GM12878 (cell line): ENCODE results near the gene TTR. TPM values are rescaled to one million over a fixed set of nuclear protein-coding genes. Genes with fewer than 3 reads are reported as not detected.

Experiments used
- ATAC-seq: fragments of 200-7000 bp; cut with Tn5 transposase; 3 replicates; pipeline ENCODE4 v1.9.1; 2020; ENCODE audit warnings: mild to moderate bottlenecking, moderate library complexity
- BruUV-seq: library from RNA; stranded (reverse); fragments of 400-500 nt; replicated peaks from 2 replicates; lab custom pipeline; 2021; lab: Mats Ljungman, UMichigan
- CTCF ChIA-PET: fragments of 300-600 bp; sonication (Branson Sonifier 250); formaldehyde crosslinking; extraction: SDS; loops from one replicate; lab custom pipeline; 2021; ENCODE audit warnings: inconsistent platforms; lab: Yijun Ruan, JAX
- POLR2A ChIA-PET: fragments of 350-600 bp; formaldehyde crosslinking; extraction: SDS; loops from one replicate; lab custom pipeline; 2021; ENCODE audit warnings: inconsistent platforms; lab: Charles Lee
- RAD21 ChIA-PET: fragments of 300-600 bp; sonication (Branson Sonifier 250); formaldehyde crosslinking; loops from one replicate; lab custom pipeline; 2023; ENCODE audit warnings: antibody characterized with exemption; ENCODE audit not compliant: unreplicated experiment; lab: Charles Lee
- SMC1A ChIA-PET: fragments of 300-600 bp; sonication (Branson Sonifier 250); formaldehyde crosslinking; loops from one replicate; lab custom pipeline; 2023; ENCODE audit not compliant: unreplicated experiment, uncharacterized antibody; lab: Charles Lee
- DNase-seq: peaks from one replicate; pipeline ENCODE4 v3.0.0-alpha.2; 2011; ENCODE audit warnings: low read depth, low spot score
- FAIRE-seq: peaks from 3 replicates; lab custom pipeline; 2011; peaks lifted over from hg19 to GRCh38; lab: Jason Lieb, UNC
- H2AFZ ChIP-seq: 2 replicates; pipeline ENCODE4 v1.6.0; 2011; ENCODE audit warnings: low read depth, low read length, control low read depth; ENCODE audit not compliant: control insufficient read depth
- H3K27ac ChIP-seq: 2 replicates; pipeline ENCODE4 v1.5.1; 2011; ENCODE audit warnings: control low read depth; ENCODE audit not compliant: control insufficient read depth, insufficient read depth
- H3K27me3 ChIP-seq, 2 experiments: replicated peaks in 1 of 2; 2 replicates each; pipeline versions ENCODE4 v1.6.0 to v1.6.1; 2011; ENCODE audit warnings: low read length in 1 of 2; ENCODE audit not compliant: control insufficient read depth in 2 of 2, insufficient read depth in 2 of 2
- H3K36me3 ChIP-seq, 2 experiments: 2 replicates each; pipeline ENCODE4 v1.5.1; 2011; ENCODE audit warnings: low read length in 1 of 2; ENCODE audit not compliant: control insufficient read depth in 2 of 2, insufficient read depth in 2 of 2
- H3K4me1 ChIP-seq: 2 replicates; pipeline ENCODE4 v1.6.1; 2011; ENCODE audit warnings: mild to moderate bottlenecking, low read length, moderate library complexity, mixed read lengths; ENCODE audit not compliant: control insufficient read depth, insufficient read depth
- H3K4me2 ChIP-seq: 2 replicates; pipeline ENCODE4 v1.6.0; 2011; ENCODE audit warnings: control low read depth; ENCODE audit not compliant: control insufficient read depth, insufficient read depth
- H3K4me3 ChIP-seq: fragments of 200-600 bp; sonication (generic); 2 replicates; pipeline ENCODE4 v1.5.1; 2016
- H3K79me2 ChIP-seq: 2 replicates; pipeline ENCODE4 v1.6.0; 2011; ENCODE audit warnings: low read length; ENCODE audit not compliant: control insufficient read depth, insufficient read depth
- H3K9ac ChIP-seq: 2 replicates; pipeline ENCODE4 v1.8.0; 2011; ENCODE audit warnings: low read length, control low read depth, mixed read lengths; ENCODE audit not compliant: control insufficient read depth, insufficient read depth
- H3K9me3 ChIP-seq: replicated peaks from 3 replicates; pipeline ENCODE4 v1.5.1; 2011; ENCODE audit warnings: mild to moderate bottlenecking, low read length; ENCODE audit not compliant: control insufficient read depth, insufficient read depth
- H4K20me1 ChIP-seq: 2 replicates; pipeline ENCODE4 v1.6.0; 2011; ENCODE audit not compliant: control insufficient read depth, insufficient read depth
- ATF3 ChIP-seq: IDR thresholded peaks from 2 replicates; pipeline ENCODE4 v1.6.1; 2011; ENCODE audit warnings: low read depth, mild to moderate bottlenecking, low read length, moderate library complexity, borderline replicate concordance; ENCODE audit errors: extremely low read depth
- BMI1 ChIP-seq: fragments of 450-650 bp; IDR thresholded peaks from 2 replicates; pipeline ENCODE4 v1.6.1; 2016; ENCODE audit warnings: mild to moderate bottlenecking, moderate library complexity, borderline replicate concordance
- HCFC1 ChIP-seq: fragments of 150-350 bp; IDR thresholded peaks from 2 replicates; pipeline ENCODE4 v1.6.1; 2014; ENCODE audit warnings: low read length
- IKZF2 ChIP-seq, 2 experiments: fragments of 450-650 bp; IDR thresholded peaks; 2 replicates each; pipeline ENCODE4 v1.6.1; 2017; ENCODE audit warnings: mild to moderate bottlenecking in 2 of 2, moderate library complexity in 2 of 2
- MTA2 ChIP-seq: fragments of 450-650 bp; IDR thresholded peaks from 2 replicates; pipeline ENCODE4 v1.6.1; 2016; ENCODE audit warnings: low read depth, mild to moderate bottlenecking, moderate library complexity
- POLR2AphosphoS5 ChIP-seq: IDR thresholded peaks from 2 replicates; pipeline ENCODE4 v1.6.1; 2011; ENCODE audit warnings: mild to moderate bottlenecking, low read length, inconsistent platforms
- WGBS: methylation state at CpG from one replicate; pipeline ENCODE4 v1.1.6; 2016; ENCODE audit warnings: low lambda C conversion rate; ENCODE audit not compliant: insufficient replicate concordance, insufficient coverage; ENCODE audit errors: missing lambda C conversion rate; 5-methylcytosine and 5-hydroxymethylcytosine counted together
- in situ Hi-C: fragments of 300-500 bp; cut with MboI; formaldehyde crosslinking; loops from 9 replicates; pipeline ENCODE4 v1.14.3; 2018; ENCODE audit warnings: mixed read lengths
- intact Hi-C: fragments of 100-400 bp; cut with micrococcal nuclease; formaldehyde crosslinking; loops from one replicate; pipeline ENCODE4 v1.14.2; 2022; ENCODE audit not compliant: unreplicated experiment
- polyA plus RNA-seq, 11 experiments: library from polyadenylated mRNA; depleted of rRNA in 4 of 11; unstranded in 6 of 11; stranded (reverse) in 5 of 11; fragments of >200 nt; fragmentation: Nextera tagmentation in 4 of 11; fragmentation: Illumina TruSeq in 1 of 11; extraction: Ambion mirVana in 4 of 11; extraction: Trizol in 1 of 11; gene quantifications; 1 replicate in 1 of 11; 2 replicates in 10 of 11; pipeline versions ENCODE4 v1.2.1 to v1.2.3, GENCODE V29; 2011 to 2016; ENCODE audit warnings: inconsistent platforms in 2 of 11, missing spikeins in 2 of 11, low read depth in 1 of 11
- total RNA-seq, 4 experiments: library from RNA; depleted of rRNA in 3 of 4; stranded (reverse); fragments of >200 nt in 3 of 4; fragmentation: Illumina TruSeq in 1 of 4; extraction: Trizol in 1 of 4; gene quantifications; 2 replicates each; pipeline versions ENCODE4 v1.2.1 to v1.2.3, GENCODE V29; 2013 to 2021

Gene TTR
- total and polyA plus RNA-seq, 10 of the 15 experiments (the other 5 are each of a cell fraction or from before 2014, with no cell fraction given) = 0.05 to 1.2 TPM; not detected in 8

- H2AFZ ChIP-seq = no peak overlapping the region
- H3K27me3 ChIP-seq = no peaks in the 10 kb centered on the region
- TF ChIP-seq POLR2AphosphoS5 = peak; percentile 27; the same call in 1 of the 2 replicates
- TF ChIP-seq ATF3 = no peak
- intact Hi-C loops (no loop called here), in situ Hi-C loops (no loop called here)
- POLR2A ChIA-PET = interaction anchor here (0.6 kb wide), 1 partner anchor 469 kb away, joined by 4 read pairs; no protein-coding TSS in a partner anchor
- H3K4me2 ChIP-seq = no peak overlapping the region
- no peak for FAIRE-seq
- SMC1A ChIA-PET = interaction anchor here (0.7 to 1.0 kb wide), 3 partner anchors 9 to 290 kb away, joined by 3 to 4 read pairs (median 3); no protein-coding TSS in a partner anchor
- H3K4me3 ChIP-seq = no peak overlapping the region
- no peaks in the 10 kb centered on the region for H3K36me3 ChIP-seq
- no peak overlapping the region for H3K27ac ChIP-seq
- H3K9ac ChIP-seq = no peak overlapping the region
- 76% methylated on average over 4 of the region's 4 CpGs for WGBS
- H4K20me1 ChIP-seq = no peaks in the 10 kb centered on the region
- BruUV-seq = no TSS peak
- H3K9me3 ChIP-seq = no peaks in the 10 kb centered on the region
- no peaks in the 10 kb centered on the region for H3K4me1 ChIP-seq
- RAD21 ChIA-PET = no interaction called here
- CTCF ChIA-PET = interaction anchor here (0.6 kb wide), 1 partner anchor 71 kb away, joined by 3 read pairs; no protein-coding TSS in a partner anchor
- DNase-seq = no peak
- no peaks in the 10 kb centered on the region for H3K79me2 ChIP-seq
- ATAC-seq = peak; percentile 24; the same call in 2 of the 3 replicates
These were observed 24.9 kb downstream of the TTR start for GRCh38 chr18:31616586-31616985.

GRCh38 chr18:31617031-31617717 is 25.5 kb downstream of the TTR start:
- ATAC-seq (peak; percentile 84), DNase-seq (no peak), FAIRE-seq (no peak)
- TF ChIP-seq IKZF2 (IDR thresholded peaks at IDR 0.05) (0 out of 4 replicates have a peak, but pooled peaks of 1 of the 2 experiments have one; percentile 44), BMI1 (peak; percentile 75), HCFC1 (no peak), MTA2 (peak; percentile 77)
- Histone ChIP-seq H3K4me1 (no peaks in the 10 kb centered on the region), H2AFZ (peak overlapping the region; percentile 11; the same call in 1 of the 2 replicates), H4K20me1 (no peaks in the 10 kb centered on the region), H3K4me3 (no peak overlapping the region), H3K27me3 (no peaks in the 10 kb centered on the region), H3K79me2 (no peaks in the 10 kb centered on the region), H3K27ac (no peak overlapping the region), H3K9me3 (no peaks in the 10 kb centered on the region), H3K9ac (no peak overlapping the region), H3K4me2 (peak overlapping the region; percentile 26; the same call in 1 of the 2 replicates), H3K36me3 (no peaks in the 10 kb centered on the region)
- CTCF ChIA-PET = interaction anchor here (0.6 kb wide), 1 partner anchor 71 kb away, joined by 3 read pairs; no protein-coding TSS in a partner anchor
- BruUV-seq = no TSS peak
- POLR2A ChIA-PET = no interaction called here
- RAD21 ChIA-PET = no interaction called here
- in situ Hi-C loops = no loop called here
- intact Hi-C loops = no loop called here
- SMC1A ChIA-PET = interaction anchor here (0.7 to 1.0 kb wide), 3 partner anchors 8 to 290 kb away, joined by 3 to 4 read pairs (median 3); no protein-coding TSS in a partner anchor
- WGBS = 29% methylated on average over 5 of the region's 5 CpGs
